Activated T-helper 17 cell treated with anti-CD3 and anti-CD28 coated beads, Interleukin-2, amount 50 U/mL, for 72 hours (primary cell): ENCODE measurements around the gene RAI14. TPM values are rescaled to one million over a fixed set of nuclear protein-coding genes. Genes with fewer than 3 reads are reported as not detected.

ENCODE experiments used
- ATAC-seq: fragments of 150-1000 bp; cut with Tn5 transposase; replicated peaks from 2 replicates; pipeline ENCODE4 v1.10.0; 2021; ENCODE audit warnings: mild to moderate bottlenecking, moderate library complexity
- H3K27ac Mint-ChIP-seq: one replicate; pipeline ENCODE4 v1.8.0; 2022; ENCODE audit warnings: mixed read lengths
- H3K27me3 Mint-ChIP-seq: one replicate; pipeline ENCODE4 v1.8.0; 2022; ENCODE audit warnings: mixed read lengths
- H3K36me3 Mint-ChIP-seq: one replicate; pipeline ENCODE4 v1.8.0; 2022; ENCODE audit warnings: low read depth, mild to moderate bottlenecking, mixed read lengths
- H3K4me1 Mint-ChIP-seq: one replicate; pipeline ENCODE4 v1.8.0; 2022; ENCODE audit warnings: mixed read lengths
- H3K4me3 Mint-ChIP-seq: one replicate; pipeline ENCODE4 v1.8.0; 2022; ENCODE audit warnings: mild to moderate bottlenecking, mixed read lengths
- H3K9me3 Mint-ChIP-seq: one replicate; pipeline ENCODE4 v1.8.0; 2022; ENCODE audit warnings: mixed read lengths
- total RNA-seq, 2 donors: library from RNA; stranded (reverse); gene quantifications; one replicate each; pipeline ENCODE4 v1.2.3, GENCODE V29; 2022

Gene RAI14
- total RNA-seq, 2 donors from 2014 or later = 0.41 to 3.3 TPM

- peaks cover 5% of the 10 kb centered on the region for H3K9me3 Mint-ChIP-seq
- no peaks in the 10 kb centered on the region for H3K4me1 Mint-ChIP-seq
- no peak overlapping the region for H3K4me3 Mint-ChIP-seq
- H3K27ac Mint-ChIP-seq = no peak overlapping the region
- H3K36me3 Mint-ChIP-seq = no peaks in the 10 kb centered on the region
- no peak for ATAC-seq
- peaks cover 4% of the 10 kb centered on the region for H3K27me3 Mint-ChIP-seq
These were observed 135.7 kb downstream of the RAI14 start for GRCh38 chr5:34791761-34792244.

DNA sequence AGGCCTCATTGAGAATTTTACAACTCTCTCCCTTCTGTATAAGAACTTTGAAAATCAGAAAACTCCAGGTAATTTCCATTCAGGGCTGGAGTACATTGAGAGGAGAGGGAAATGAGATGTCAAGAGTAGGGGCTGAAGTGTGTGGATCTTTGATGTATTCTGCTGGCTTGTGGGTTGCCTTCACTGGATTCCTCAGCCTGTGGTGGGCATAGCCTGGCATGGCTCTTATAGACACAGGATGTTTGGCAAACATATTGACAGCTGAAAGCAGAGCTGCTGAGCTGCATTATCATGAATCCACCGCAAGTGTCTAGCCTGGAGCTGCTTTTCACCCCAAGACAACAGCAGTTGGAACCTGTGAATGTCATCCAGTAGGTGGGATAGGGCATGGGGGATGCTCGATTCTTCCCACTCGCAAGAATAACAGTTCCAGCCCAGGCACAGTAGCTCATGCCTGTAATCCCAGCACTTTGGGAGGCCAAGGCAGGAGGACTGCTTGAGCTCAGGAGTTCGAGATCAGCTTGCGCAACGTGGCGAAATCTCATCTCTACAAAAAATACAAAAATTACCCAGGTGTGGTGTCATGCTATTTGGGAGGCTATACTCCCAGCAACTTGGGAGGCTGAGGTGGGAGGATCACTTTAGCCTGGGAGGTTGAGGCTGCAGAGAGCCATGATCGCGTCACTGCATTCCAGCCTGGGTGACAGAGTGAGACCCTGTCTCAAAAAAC is 146.9 kb downstream of the RAI14 start:
- ATAC-seq = no peak
- H3K4me1 Mint-ChIP-seq = no peaks in the 10 kb centered on the region
- H3K9me3 Mint-ChIP-seq = no peaks in the 10 kb centered on the region
- H3K27ac Mint-ChIP-seq = no peak overlapping the region
- H3K36me3 Mint-ChIP-seq = no peaks in the 10 kb centered on the region
- no peak overlapping the region for H3K4me3 Mint-ChIP-seq
- H3K27me3 Mint-ChIP-seq = no peaks in the 10 kb centered on the region

DNA sequence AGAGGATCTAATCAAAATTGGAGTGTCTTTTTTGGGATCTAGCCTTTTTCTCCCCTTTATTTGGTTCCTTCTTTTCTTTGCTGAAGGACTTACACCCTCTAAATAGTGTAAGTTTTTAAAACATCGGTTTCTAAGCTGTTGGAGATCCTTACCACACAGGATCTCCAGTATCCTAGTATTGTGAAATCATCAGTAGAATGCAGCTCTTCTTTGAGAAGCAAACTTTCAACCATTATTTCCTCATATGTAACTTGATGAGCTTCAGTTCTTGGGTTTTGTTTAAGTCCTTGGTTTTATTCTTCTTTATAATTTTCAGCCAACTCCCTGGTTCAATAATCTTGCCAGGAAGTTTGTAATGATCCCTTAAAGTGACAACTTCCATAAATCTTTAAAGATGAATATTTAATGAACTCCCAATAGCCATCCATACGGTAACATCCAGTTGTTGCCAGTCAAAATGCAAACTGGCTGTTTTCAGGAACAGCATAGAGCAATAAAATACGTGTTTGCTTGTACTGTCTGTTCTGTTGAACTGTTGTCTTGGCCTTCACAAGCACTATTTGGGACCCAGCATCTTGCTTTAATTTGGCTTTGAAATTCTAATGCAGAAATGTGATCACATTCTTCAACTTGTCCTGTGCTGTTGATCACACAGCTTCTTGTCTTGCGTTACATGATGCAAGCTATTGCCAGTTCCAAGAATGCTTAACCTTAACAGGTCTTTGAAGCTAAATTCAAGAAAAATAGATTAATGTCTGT is 148.0 kb downstream of the RAI14 start:
- no peaks in the 10 kb centered on the region for H3K36me3 Mint-ChIP-seq
- ATAC-seq = no peak
- H3K4me3 Mint-ChIP-seq = no peak overlapping the region
- no peaks in the 10 kb centered on the region for H3K9me3 Mint-ChIP-seq
- no peaks in the 10 kb centered on the region for H3K27me3 Mint-ChIP-seq
- no peak overlapping the region for H3K27ac Mint-ChIP-seq
- H3K4me1 Mint-ChIP-seq = no peaks in the 10 kb centered on the region

- Mint-ChIP-seq H3K9me3 (no peaks in the 10 kb centered on the region), H3K4me1 (no peaks in the 10 kb centered on the region), H3K36me3 (no peaks in the 10 kb centered on the region), H3K4me3 (no peak overlapping the region), H3K27ac (no peak overlapping the region), H3K27me3 (no peaks in the 10 kb centered on the region)
- no peak for ATAC-seq
These were observed 148.8 kb downstream of the RAI14 start for GRCh38 chr5:34804913-34805312.

DNA sequence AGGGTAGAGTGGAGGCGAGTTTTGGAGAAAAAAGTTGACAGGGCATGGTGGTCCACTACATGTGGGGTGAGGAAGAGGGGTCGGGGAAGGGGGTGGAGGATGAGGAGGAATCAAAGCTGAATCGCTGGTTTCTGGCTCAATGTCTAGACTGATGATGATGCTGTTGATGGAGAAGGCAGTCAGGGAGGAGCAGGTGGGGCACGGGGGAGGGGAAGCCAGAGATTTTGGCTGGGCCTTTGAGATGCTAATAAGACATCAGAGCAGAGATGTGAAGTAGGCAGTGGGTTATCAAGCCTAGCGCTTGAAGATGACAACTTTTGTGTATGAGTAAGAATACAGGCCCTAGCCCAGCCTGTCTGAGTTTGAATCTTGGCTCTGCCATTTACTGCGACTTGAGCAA is 150.4 kb downstream of the RAI14 start:
- ATAC-seq = no peak
- Mint-ChIP-seq H3K27me3 (no peaks in the 10 kb centered on the region), H3K4me3 (no peak overlapping the region), H3K36me3 (no peaks in the 10 kb centered on the region), H3K27ac (no peak overlapping the region), H3K4me1 (no peaks in the 10 kb centered on the region), H3K9me3 (no peaks in the 10 kb centered on the region)

DNA sequence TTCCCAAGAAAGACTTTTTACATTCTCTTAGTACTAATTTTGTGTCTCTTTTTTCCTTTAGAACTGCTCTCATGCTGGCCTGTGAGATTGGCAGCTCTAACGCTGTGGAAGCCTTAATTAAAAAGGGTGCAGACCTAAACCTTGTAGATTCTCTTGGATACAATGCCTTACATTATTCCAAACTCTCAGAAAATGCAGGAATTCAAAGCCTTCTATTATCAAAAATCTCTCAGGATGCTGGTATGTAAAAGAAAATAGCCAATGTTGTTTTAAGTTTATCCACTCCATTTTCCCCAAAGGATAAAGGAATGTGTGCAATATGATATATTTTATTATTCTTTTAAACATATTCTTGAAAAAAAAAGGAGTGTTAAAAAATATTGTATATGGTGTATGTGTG is 155.6 kb downstream of the RAI14 start:
- H3K27me3 Mint-ChIP-seq = no peaks in the 10 kb centered on the region
- H3K4me3 Mint-ChIP-seq = no peak overlapping the region
- H3K36me3 Mint-ChIP-seq = no peaks in the 10 kb centered on the region
- no peak for ATAC-seq
- no peaks in the 10 kb centered on the region for H3K4me1 Mint-ChIP-seq
- no peaks in the 10 kb centered on the region for H3K9me3 Mint-ChIP-seq
- no peak overlapping the region for H3K27ac Mint-ChIP-seq

DNA sequence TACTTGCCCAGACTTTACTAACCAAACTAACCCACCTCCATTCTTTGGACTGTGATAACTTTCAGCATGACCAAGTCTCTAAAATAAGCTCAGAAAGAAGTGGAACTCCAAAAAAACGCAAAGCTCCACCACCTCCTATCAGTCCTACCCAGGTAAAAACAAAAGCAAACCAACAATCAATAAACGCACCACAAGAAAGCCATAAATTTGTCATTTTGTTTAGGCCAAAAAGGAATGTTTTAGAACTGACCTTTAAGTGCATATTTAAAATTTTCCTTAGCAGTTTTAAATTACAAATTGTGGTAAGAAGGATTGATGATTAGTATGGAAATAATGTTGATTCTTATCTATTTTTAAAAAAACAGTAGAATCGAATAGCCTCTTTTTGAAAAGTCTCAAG is 157.4 kb downstream of the RAI14 start:
- no peak for ATAC-seq
- H3K9me3 Mint-ChIP-seq = no peaks in the 10 kb centered on the region
- H3K36me3 Mint-ChIP-seq = no peaks in the 10 kb centered on the region
- no peak overlapping the region for H3K4me3 Mint-ChIP-seq
- H3K4me1 Mint-ChIP-seq = no peaks in the 10 kb centered on the region
- H3K27ac Mint-ChIP-seq = no peak overlapping the region
- H3K27me3 Mint-ChIP-seq = no peaks in the 10 kb centered on the region

DNA sequence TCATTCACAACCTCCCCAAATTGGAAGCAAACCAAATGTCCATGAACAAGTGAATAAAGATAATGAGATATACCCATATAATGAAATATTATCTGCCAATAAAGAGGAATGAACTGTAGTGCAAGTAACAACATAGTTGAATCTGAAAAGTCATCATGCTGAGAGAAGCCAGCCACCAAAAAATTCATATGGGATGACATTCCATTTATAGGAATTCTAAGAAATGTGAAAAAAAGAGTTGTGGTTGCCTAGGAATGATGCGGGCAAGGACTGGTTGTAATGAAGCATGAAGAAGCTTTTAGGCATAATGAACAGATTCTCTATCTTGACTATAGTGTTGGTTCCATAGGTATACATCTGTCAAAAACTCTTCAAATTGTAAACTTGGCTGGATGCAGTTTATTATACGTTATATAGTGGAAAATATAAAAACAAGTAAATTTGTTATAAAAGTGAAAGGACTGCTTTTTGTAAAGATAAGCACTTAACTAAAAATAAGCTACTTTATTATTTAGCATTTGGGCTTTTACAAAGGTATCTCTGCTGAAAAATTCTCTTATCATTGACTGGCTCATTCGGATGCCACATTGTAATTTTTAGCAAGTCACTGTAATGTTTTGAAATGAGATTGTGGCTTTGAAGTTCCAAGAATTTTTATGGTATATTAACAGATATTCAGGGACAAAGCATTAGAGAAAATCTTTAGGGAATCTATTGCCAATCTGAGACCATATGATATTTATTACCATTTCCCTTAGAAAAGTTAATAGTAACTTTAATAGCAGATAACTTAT is 161.6 kb downstream of the RAI14 start:
- Mint-ChIP-seq H3K4me1 (no peaks in the 10 kb centered on the region), H3K9me3 (no peaks in the 10 kb centered on the region), H3K27ac (no peak overlapping the region), H3K36me3 (no peaks in the 10 kb centered on the region), H3K27me3 (no peaks in the 10 kb centered on the region), H3K4me3 (no peak overlapping the region)
- ATAC-seq = no peak

- Mint-ChIP-seq H3K27me3 (no peaks in the 10 kb centered on the region), H3K4me1 (no peaks in the 10 kb centered on the region), H3K9me3 (no peaks in the 10 kb centered on the region), H3K36me3 (no peaks in the 10 kb centered on the region), H3K4me3 (no peak overlapping the region), H3K27ac (no peak overlapping the region)
- ATAC-seq = no peak
These were observed 162.6 kb downstream of the RAI14 start for GRCh38 chr5:34818717-34819116.

DNA sequence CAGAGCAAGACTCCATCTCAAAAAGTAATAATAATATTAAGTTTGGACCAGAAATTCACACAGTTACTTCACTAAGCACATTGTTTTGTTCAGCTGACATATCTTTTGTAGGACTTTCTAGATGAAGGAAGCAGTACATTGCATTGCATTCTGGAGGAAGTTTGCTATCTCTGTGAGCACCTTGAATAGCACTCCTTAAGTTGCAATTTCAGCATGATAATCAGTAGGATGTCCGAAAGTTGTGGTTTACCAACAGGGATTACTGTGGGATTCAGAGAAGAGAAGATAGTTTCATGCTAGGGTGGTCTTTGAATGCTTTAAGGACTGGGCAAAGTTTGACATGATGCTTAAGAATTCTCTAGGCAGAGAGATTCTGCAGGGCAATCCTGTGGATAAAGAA is 164.5 kb downstream of the RAI14 start:
- Mint-ChIP-seq H3K36me3 (no peaks in the 10 kb centered on the region), H3K27ac (no peak overlapping the region), H3K4me3 (no peak overlapping the region), H3K9me3 (no peaks in the 10 kb centered on the region), H3K27me3 (no peaks in the 10 kb centered on the region), H3K4me1 (no peaks in the 10 kb centered on the region)
- ATAC-seq = no peak

DNA sequence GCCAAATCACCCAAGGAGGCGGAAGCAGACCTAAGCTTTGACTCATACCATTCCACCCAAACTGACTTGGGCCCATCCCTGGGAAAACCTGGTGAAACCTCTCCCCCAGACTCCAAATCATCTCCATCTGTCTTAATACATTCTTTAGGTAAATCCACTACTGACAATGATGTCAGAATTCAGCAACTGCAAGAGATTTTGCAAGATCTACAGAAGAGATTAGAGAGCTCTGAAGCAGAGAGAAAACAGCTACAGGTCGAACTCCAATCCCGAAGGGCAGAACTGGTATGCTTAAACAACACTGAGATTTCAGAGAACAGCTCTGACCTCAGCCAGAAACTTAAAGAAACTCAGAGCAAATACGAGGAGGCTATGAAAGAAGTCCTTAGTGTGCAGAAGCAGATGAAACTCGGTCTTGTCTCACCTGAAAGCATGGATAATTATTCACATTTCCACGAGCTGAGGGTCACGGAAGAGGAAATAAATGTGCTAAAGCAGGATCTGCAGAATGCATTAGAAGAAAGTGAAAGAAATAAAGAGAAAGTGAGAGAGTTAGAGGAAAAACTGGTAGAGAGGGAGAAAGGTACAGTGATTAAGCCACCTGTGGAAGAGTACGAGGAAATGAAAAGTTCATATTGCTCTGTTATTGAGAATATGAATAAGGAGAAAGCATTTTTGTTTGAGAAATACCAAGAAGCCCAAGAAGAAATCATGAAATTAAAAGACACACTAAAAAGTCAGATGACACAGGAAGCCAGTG is 167.0 kb downstream of the RAI14 start:
- ATAC-seq = no peak
- H3K4me3 Mint-ChIP-seq = no peak overlapping the region
- H3K27me3 Mint-ChIP-seq = no peaks in the 10 kb centered on the region
- H3K36me3 Mint-ChIP-seq = no peaks in the 10 kb centered on the region
- no peak overlapping the region for H3K27ac Mint-ChIP-seq
- H3K4me1 Mint-ChIP-seq = no peaks in the 10 kb centered on the region
- no peaks in the 10 kb centered on the region for H3K9me3 Mint-ChIP-seq

GRCh38 chr5:34826347-34826746 is 170.2 kb downstream of the RAI14 start:
- no peak for ATAC-seq

DNA sequence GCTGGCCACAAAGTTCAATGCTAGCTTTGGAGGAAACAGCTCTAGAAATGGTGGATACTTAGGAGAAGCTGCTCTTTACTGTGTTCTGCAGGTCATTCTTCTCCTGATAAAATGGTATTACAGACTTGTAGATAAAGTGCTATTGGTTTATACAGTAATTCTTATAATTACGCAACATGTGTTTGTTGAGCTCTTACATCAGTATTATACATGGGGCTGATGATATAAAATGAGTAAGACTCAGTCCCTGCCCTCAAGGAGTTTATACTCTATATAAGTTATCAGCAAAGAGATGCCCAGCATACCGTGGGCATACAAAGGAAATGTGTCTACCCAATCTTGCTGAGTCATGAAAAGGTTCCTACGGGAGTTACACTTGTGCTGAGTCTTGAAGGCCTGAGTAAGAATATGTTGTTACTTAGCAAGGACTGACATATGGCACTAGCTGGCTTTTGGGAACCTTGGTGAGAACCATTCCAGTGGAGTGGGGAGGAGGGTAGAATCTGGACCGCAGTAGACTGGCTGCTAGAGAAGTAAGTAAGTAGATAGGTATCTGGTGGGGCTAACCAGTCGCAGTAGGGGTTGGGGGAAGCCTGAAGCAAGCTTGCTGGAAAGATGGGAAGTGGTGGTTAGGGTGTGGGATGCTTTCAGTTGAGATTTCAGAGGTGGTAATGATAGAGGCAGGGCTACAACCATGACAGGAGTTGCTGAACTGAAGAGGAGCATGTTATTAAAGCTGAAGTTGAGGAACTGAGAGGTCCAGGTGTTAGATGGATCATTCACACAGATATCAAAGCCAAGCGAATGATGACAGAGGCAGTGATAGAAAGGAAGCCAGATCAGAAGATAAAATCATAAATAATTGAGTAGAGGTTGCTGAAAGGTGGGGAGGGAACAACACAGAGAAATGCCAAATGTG is 171.7 kb downstream of the RAI14 start:
- no peaks in the 10 kb centered on the region for H3K27me3 Mint-ChIP-seq
- H3K27ac Mint-ChIP-seq = no peak overlapping the region
- H3K36me3 Mint-ChIP-seq = no peaks in the 10 kb centered on the region
- H3K4me1 Mint-ChIP-seq = no peaks in the 10 kb centered on the region
- H3K4me3 Mint-ChIP-seq = no peak overlapping the region
- H3K9me3 Mint-ChIP-seq = no peaks in the 10 kb centered on the region
- ATAC-seq = no peak

More at GRCh38 chr5:34826347-34826746, 170.2 kb downstream of the RAI14 start:
- Mint-ChIP-seq H3K27ac (no peak overlapping the region), H3K4me1 (no peaks in the 10 kb centered on the region), H3K4me3 (no peak overlapping the region), H3K9me3 (no peaks in the 10 kb centered on the region), H3K36me3 (no peaks in the 10 kb centered on the region), H3K27me3 (no peaks in the 10 kb centered on the region)
